ENCODE results near the gene PIP4K2A.
A peak's percentile ranks its signal among the peaks of the same experiment; 100 is the strongest.
"Not testable (repeated sequence)": the region's sequence is repeated elsewhere in the genome, so short reads cannot be mapped to it uniquely, and the experiment has no call there.

The PIP4K2A gene

GRCh38 chr10:22505911-22506685 is 208.3 kb downstream of the PIP4K2A start:
- no peak overlapping the region for H3K4me3 ChIP-seq (ENCODE audit: low read depth, low read length)
- DNase-seq (ENCODE audit: low read depth), result peak; percentile 61

GRCh38 chr10:22504766-22505165 is 209.6 kb downstream of the PIP4K2A start:
- DNase-seq (ENCODE audit: low read depth), result no peak
- H3K4me3 ChIP-seq (ENCODE audit: low read depth, low read length), result no peak overlapping the region

GRCh38 chr10:22503315-22504088 is 210.9 kb downstream of the PIP4K2A start:
- no peak for DNase-seq (ENCODE audit: low read depth)
- H3K4me3 ChIP-seq (ENCODE audit: low read depth, low read length), result no peak overlapping the region

- DNase-seq (ENCODE audit: low read depth), result no peak
These were observed 212.5 kb downstream of the PIP4K2A start for GRCh38 chr10:22501863-22502262.

GRCh38 chr10:22501413-22501812 is 213.0 kb downstream of the PIP4K2A start:
- DNase-seq (ENCODE audit: low read depth), result no peak
- H3K4me3 ChIP-seq (ENCODE audit: low read depth, low read length), result no peak overlapping the region

More at GRCh38 chr10:22501863-22502262, 212.5 kb downstream of the PIP4K2A start:
- H3K4me3 ChIP-seq (ENCODE audit: low read depth, low read length), result no peak overlapping the region

- H3K4me3 ChIP-seq (ENCODE audit: low read depth, low read length), result no peak overlapping the region
- no peak for DNase-seq (ENCODE audit: low read depth)
These were observed 213.6 kb downstream of the PIP4K2A start for GRCh38 chr10:22500656-22501340.

- not testable (repeated sequence) for DNase-seq (ENCODE audit: low read depth); H3K4me3 ChIP-seq (ENCODE audit: low read depth, low read length)
These were observed 214.4 kb downstream of the PIP4K2A start for GRCh38 chr10:22499973-22500372.

GRCh38 chr10:22495396-22495795 is 219.0 kb downstream of the PIP4K2A start:
- DNase-seq (ENCODE audit: low read depth), result no peak
- H3K4me3 ChIP-seq (ENCODE audit: low read depth, low read length), result no peak overlapping the region

GRCh38 chr10:22494007-22494406 is 220.4 kb downstream of the PIP4K2A start:
- H3K4me3 ChIP-seq (ENCODE audit: low read depth, low read length), result no peak overlapping the region
- no peak for DNase-seq (ENCODE audit: low read depth)

- DNase-seq (ENCODE audit: low read depth), result no peak
- no peak overlapping the region for H3K4me3 ChIP-seq (ENCODE audit: low read depth, low read length)
These were observed 222.3 kb downstream of the PIP4K2A start for GRCh38 chr10:22491931-22492615.

GRCh38 chr10:22491480-22491879 is 222.9 kb downstream of the PIP4K2A start:
- no peak overlapping the region for H3K4me3 ChIP-seq (ENCODE audit: low read depth, low read length)

GRCh38 chr10:22489975-22490374 is 224.4 kb downstream of the PIP4K2A start:
- H3K4me3 ChIP-seq (ENCODE audit: low read depth, low read length), result no peak overlapping the region
- no peak for DNase-seq (ENCODE audit: low read depth)

More at GRCh38 chr10:22491480-22491879, 222.9 kb downstream of the PIP4K2A start:
- DNase-seq (ENCODE audit: low read depth), result no peak

- H3K4me3 ChIP-seq (ENCODE audit: low read depth, low read length), result no peak overlapping the region
- peak; percentile 45 for DNase-seq (ENCODE audit: low read depth)
These were observed 224.9 kb downstream of the PIP4K2A start for GRCh38 chr10:22489467-22489866.

GRCh38 chr10:22486431-22486830 is 227.9 kb downstream of the PIP4K2A start:
- H3K4me3 ChIP-seq (ENCODE audit: low read depth, low read length), result no peak overlapping the region
- DNase-seq (ENCODE audit: low read depth), result no peak
